ENCODE measurements around the gene LOC128125822.

Gene LOC128125822

GRCh38 chr6:63558278-63558677, 14.0 kb upstream of the LOC128125822 start:
- no peak overlapping the region for H3K27ac ChIP-seq (ENCODE audit: low read length)

DNA sequence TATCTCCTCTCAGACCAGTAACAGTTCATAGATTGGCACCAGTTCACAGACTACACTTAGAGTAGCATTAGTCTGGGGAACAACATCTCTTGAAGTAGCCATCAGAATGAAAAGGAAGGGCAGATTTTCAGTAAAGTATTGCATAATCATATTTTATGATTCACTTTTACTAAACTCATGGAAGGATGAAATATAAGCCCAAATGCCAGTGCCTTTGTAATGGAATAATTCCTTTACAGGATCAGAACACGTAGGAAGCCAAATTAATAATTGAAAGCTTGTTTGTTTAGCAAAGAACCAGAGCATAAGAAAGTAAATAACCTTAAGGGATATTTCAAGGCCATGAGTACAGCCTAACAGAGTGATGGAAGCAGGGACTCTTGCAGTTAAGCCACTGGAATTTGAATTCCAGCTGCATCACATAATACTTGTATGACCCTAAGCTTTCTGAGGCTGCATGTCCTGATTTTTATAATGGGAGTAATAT, 11.4 kb upstream of the LOC128125822 start:
- Histone ChIP-seq H3K9ac (ENCODE audit: low read depth, low read length) (no peak overlapping the region), H3K27ac (ENCODE audit: low read length) (no peak overlapping the region), H3K9me3 (ENCODE audit: insufficient read depth, low read depth, low read length) (no peaks in the 10 kb centered on the region), H3K36me3 (ENCODE audit: insufficient read depth, low read depth, low read length) (no peaks in the 10 kb centered on the region), H3K4me1 (ENCODE audit: insufficient read depth, low read length) (peaks cover 2% of the 10 kb centered on the region), H3K4me3 (ENCODE audit: low read length) (no peak overlapping the region), H3K27me3 (ENCODE audit: insufficient read depth, low read length) (no peaks in the 10 kb centered on the region)

More at GRCh38 chr6:63558278-63558677, 14.0 kb upstream of the LOC128125822 start:
- Histone ChIP-seq H3K4me3 (ENCODE audit: low read length) (no peak overlapping the region), H3K9ac (ENCODE audit: low read depth, low read length) (no peak overlapping the region), H3K4me1 (ENCODE audit: insufficient read depth, low read length) (no peaks in the 10 kb centered on the region), H3K27me3 (ENCODE audit: insufficient read depth, low read length) (no peaks in the 10 kb centered on the region), H3K9me3 (ENCODE audit: insufficient read depth, low read depth, low read length) (no peaks in the 10 kb centered on the region), H3K36me3 (ENCODE audit: insufficient read depth, low read depth, low read length) (no peaks in the 10 kb centered on the region)

DNA sequence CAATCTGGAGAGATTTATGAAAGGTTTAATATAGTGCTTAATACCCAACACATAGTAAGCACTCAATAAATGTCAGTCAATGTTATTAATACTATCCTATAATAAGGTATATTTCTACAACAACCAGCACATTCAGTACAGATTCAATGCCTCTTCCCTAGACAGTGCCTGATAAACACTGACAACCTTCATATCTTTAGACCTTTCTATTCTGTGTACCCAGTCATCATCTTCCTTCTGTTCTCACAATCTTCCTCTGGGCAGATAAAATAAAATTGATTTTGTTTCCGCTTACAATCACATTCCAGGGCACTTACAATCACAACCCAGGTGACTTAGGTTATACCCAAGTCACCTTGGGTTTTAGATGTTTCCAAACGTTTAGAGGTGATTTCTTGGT, 11.0 kb upstream of the LOC128125822 start:
- Histone ChIP-seq H3K27me3 (ENCODE audit: insufficient read depth, low read length) (no peaks in the 10 kb centered on the region), H3K4me1 (ENCODE audit: insufficient read depth, low read length) (peaks cover 6% of the 10 kb centered on the region), H3K4me3 (ENCODE audit: low read length) (no peak overlapping the region), H3K27ac (ENCODE audit: low read length) (no peak overlapping the region), H3K36me3 (ENCODE audit: insufficient read depth, low read depth, low read length) (no peaks in the 10 kb centered on the region), H3K9ac (ENCODE audit: low read depth, low read length) (no peak overlapping the region), H3K9me3 (ENCODE audit: insufficient read depth, low read depth, low read length) (no peaks in the 10 kb centered on the region)

GRCh38 chr6:63563235-63563634, 9.0 kb upstream of the LOC128125822 start:
- no peak overlapping the region for H3K27ac ChIP-seq (ENCODE audit: low read length)
- no peaks in the 10 kb centered on the region for H3K27me3 ChIP-seq (ENCODE audit: insufficient read depth, low read length)
- 0 out of 2 replicates have a peak, but pooled peaks cover 4% of the 10 kb centered on the region for H3K9me3 ChIP-seq (ENCODE audit: insufficient read depth, low read depth, low read length)
- H3K4me3 ChIP-seq (ENCODE audit: low read length): no peak overlapping the region
- H3K36me3 ChIP-seq (ENCODE audit: insufficient read depth, low read depth, low read length): no peaks in the 10 kb centered on the region
- no peak overlapping the region for H3K9ac ChIP-seq (ENCODE audit: low read depth, low read length)
- peaks cover 10% of the 10 kb centered on the region for H3K4me1 ChIP-seq (ENCODE audit: insufficient read depth, low read length)

DNA sequence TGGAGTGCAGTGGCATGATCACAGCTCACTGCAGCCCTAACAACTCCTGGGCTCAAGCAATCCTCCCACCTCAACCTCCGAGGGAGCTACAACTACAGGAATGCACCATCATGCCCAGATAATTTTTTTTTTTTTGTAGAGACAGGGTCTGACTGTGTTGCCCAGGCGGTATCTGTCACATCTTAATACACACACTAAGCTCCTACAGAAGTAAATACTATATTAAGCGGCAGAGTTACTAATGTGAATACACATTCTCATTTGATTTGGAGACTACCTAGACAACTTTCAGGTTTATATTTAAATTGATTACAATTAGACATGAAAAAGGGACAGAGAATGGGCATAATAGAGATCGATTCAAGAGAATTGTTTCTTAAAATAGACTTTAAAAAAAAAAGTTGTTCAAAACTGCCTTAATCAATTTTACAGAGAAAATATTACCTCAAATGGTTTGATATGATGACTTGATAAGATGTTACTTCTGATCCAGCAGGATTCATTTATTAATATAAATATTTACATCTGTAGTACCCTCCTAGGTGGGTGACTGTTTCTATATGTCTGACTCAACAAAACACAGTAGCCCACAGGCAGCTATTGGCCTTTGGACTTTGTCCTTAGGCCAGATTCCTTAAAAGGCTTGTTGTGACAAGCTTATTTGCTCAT, 7.1 kb upstream of the LOC128125822 start:
- Histone ChIP-seq H3K36me3 (ENCODE audit: insufficient read depth, low read depth, low read length) (no peaks in the 10 kb centered on the region), H3K9ac (ENCODE audit: low read depth, low read length) (no peak overlapping the region), H3K27me3 (ENCODE audit: insufficient read depth, low read length) (peaks cover 9% of the 10 kb centered on the region; the same call in 1 of the 2 replicates), H3K9me3 (ENCODE audit: insufficient read depth, low read depth, low read length) (0 out of 2 replicates have a peak, but pooled peaks cover 4% of the 10 kb centered on the region), H3K27ac (ENCODE audit: low read length) (no peak overlapping the region), H3K4me1 (ENCODE audit: insufficient read depth, low read length) (peaks cover 10% of the 10 kb centered on the region), H3K4me3 (ENCODE audit: low read length) (no peak overlapping the region)

DNA sequence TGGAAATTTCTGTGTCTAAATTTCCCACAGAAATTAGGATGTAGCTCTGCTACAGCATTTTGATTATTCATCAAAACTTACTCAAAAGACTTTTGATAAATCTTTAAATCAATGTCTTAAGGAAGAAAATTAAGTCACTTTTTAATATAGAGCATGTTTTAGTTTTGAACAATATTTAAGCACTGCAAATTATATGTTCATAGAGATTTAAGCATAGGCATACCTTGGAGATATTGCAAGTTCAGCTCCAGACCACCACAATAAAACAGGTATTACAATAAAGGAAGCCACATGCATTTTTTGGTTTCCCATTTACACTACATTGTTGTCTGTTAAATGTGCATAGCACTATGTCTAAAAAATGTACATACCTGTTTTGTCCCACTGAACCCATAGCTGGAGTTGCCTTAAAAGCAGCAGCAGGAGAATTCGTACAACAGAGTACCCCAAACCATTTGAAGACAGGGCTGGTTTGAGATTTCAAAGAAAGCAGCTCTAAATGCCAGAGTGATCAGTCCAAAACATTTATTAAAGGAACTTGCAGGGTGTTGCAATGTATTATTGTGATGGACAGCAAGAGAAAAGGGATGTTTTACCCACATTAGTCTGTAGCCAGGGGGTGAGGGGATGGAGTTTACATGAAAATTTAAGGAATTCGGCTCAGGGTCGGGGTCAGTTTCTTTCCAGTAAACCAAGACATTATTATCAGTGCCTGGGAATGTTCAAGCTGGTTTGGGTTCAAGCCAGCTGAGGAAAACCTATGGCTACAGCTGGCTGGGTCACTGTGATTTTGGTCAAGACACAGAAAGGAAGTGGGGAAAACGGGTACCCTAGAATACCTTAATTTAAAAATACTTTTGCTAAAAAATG, 6.3 kb upstream of the LOC128125822 start:
- Histone ChIP-seq H3K4me1 (ENCODE audit: insufficient read depth, low read length) (peaks cover 10% of the 10 kb centered on the region), H3K27ac (ENCODE audit: low read length) (no peak overlapping the region), H3K9me3 (ENCODE audit: insufficient read depth, low read depth, low read length) (0 out of 2 replicates have a peak, but pooled peaks cover 4% of the 10 kb centered on the region), H3K36me3 (ENCODE audit: insufficient read depth, low read depth, low read length) (no peaks in the 10 kb centered on the region), H3K27me3 (ENCODE audit: insufficient read depth, low read length) (peaks cover 16% of the 10 kb centered on the region), H3K4me3 (ENCODE audit: low read length) (peak overlapping the region; percentile 1; the same call in 1 of the 2 replicates), H3K9ac (ENCODE audit: low read depth, low read length) (no peak overlapping the region)

- no peaks in the 10 kb centered on the region for H3K36me3 ChIP-seq (ENCODE audit: insufficient read depth, low read depth, low read length)
- H3K27ac ChIP-seq (ENCODE audit: low read length): no peak overlapping the region
- no peak overlapping the region for H3K4me3 ChIP-seq (ENCODE audit: low read length)
- peaks cover 18% of the 10 kb centered on the region for H3K27me3 ChIP-seq (ENCODE audit: insufficient read depth, low read length)
- H3K4me1 ChIP-seq (ENCODE audit: insufficient read depth, low read length): peaks cover 17% of the 10 kb centered on the region
- H3K9me3 ChIP-seq (ENCODE audit: insufficient read depth, low read depth, low read length): 0 out of 2 replicates have a peak, but pooled peaks cover 4% of the 10 kb centered on the region
- no peak overlapping the region for H3K9ac ChIP-seq (ENCODE audit: low read depth, low read length)
Observed at GRCh38 chr6:63567966-63568365, 4.3 kb upstream of the LOC128125822 start.

- Histone ChIP-seq H3K4me3 (ENCODE audit: low read length) (peak overlapping the region; percentile 99), H3K27me3 (ENCODE audit: insufficient read depth, low read length) (peaks cover 18% of the 10 kb centered on the region), H3K9me3 (ENCODE audit: insufficient read depth, low read depth, low read length) (0 out of 2 replicates have a peak, but pooled peaks cover 4% of the 10 kb centered on the region), H3K9ac (ENCODE audit: low read depth, low read length) (peak overlapping the region; percentile 98), H3K4me1 (ENCODE audit: insufficient read depth, low read length) (peaks cover 19% of the 10 kb centered on the region; the same call in 1 of the 2 replicates), H3K27ac (ENCODE audit: low read length) (peak overlapping the region; percentile 97), H3K36me3 (ENCODE audit: insufficient read depth, low read depth, low read length) (peaks cover 14% of the 10 kb centered on the region)
Observed at GRCh38 chr6:63571361-63572043, 778 bp upstream of the LOC128125822 start.

DNA sequence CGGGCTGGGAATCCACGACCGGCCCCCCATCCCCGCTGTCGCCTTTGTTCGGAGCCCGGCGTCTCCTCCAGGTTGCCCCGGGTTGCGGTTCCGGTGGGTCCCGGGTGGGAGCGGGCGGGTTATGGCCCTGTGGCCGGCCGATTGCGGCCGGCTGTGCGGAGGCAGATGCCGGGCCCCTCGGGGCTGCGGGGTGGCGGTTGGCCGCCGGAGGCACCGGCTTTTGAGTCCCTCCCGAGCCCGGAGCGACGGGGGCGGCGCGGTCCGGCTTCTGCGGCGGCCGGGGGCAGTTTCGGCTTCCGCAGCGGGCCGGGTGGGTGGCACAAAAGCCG, 431 bp downstream of the LOC128125822 start:
- Histone ChIP-seq H3K36me3 (ENCODE audit: insufficient read depth, low read depth, low read length) (peaks cover 26% of the 10 kb centered on the region), H3K4me1 (ENCODE audit: insufficient read depth, low read length) (peaks cover 18% of the 10 kb centered on the region; the same call in 1 of the 2 replicates), H3K27ac (ENCODE audit: low read length) (peak overlapping the region; percentile 91), H3K4me3 (ENCODE audit: low read length) (peak overlapping the region; percentile 96), H3K9ac (ENCODE audit: low read depth, low read length) (peak overlapping the region; percentile 90), H3K9me3 (ENCODE audit: insufficient read depth, low read depth, low read length) (no peaks in the 10 kb centered on the region), H3K27me3 (ENCODE audit: insufficient read depth, low read length) (peaks cover 18% of the 10 kb centered on the region)

DNA sequence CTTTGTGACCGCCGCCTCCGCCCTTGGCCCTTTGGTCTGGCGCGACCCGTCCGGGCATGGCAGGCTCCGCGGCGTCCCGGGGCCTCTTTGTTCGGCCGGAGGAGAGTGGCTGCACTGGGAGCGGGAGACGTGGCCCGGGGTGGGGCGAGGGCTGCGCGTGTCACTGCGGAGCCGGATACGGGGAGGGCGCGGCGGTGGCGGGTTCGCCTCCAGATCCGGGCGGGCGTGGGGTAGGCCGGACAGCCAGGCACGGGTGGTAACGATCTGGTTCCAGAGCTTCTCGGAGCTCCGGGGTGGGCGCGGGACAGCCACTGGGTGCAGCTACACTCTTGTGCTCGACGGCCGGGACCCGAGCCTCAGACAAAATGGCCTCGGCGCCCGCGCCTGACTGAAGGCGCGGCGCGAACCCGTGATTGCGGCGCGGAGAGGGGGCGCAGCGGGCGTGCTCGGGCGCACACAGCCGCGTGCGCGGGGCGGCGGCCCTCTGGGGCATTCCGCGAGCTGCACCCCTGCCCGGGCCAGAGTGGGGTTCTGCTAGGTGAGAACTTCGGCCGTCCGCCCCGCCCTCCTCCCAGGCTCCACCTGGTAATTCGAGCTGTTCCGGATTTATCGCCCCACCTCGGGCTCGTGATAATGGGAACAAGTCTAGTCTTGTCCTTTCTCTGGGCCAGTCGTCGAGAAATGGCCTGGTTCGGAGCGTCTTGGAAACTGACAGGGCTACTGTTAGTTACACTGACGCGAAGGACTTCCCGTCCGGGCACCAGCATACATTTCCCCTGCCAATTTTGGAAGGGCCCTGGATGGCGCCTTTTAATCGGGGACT, 1.0 kb downstream of the LOC128125822 start:
- peaks cover 18% of the 10 kb centered on the region for H3K27me3 ChIP-seq (ENCODE audit: insufficient read depth, low read length)
- peaks cover 32% of the 10 kb centered on the region for H3K36me3 ChIP-seq (ENCODE audit: insufficient read depth, low read depth, low read length)
- peak overlapping the region; percentile 91 for H3K27ac ChIP-seq (ENCODE audit: low read length)
- no peaks in the 10 kb centered on the region for H3K9me3 ChIP-seq (ENCODE audit: insufficient read depth, low read depth, low read length)
- H3K4me3 ChIP-seq (ENCODE audit: low read length): peak overlapping the region; percentile 96
- peak overlapping the region; percentile 90 for H3K9ac ChIP-seq (ENCODE audit: low read depth, low read length)
- peaks cover 18% of the 10 kb centered on the region; the same call in 1 of the 2 replicates for H3K4me1 ChIP-seq (ENCODE audit: insufficient read depth, low read length)

All from iPS-20b (cell line).